ENCODE results near the gene BNC2. TPM values are rescaled to one million over a fixed set of nuclear protein-coding genes. Genes with fewer than 3 reads are reported as not detected.

BNC2 gene
- total RNA-seq, 1 donor from 2014 or later = 2.4 TPM

GRCh38 chr9:16715404-16715803 is 155.1 kb downstream of the BNC2 start:
- Histone ChIP-seq H3K9me3 (ENCODE audit: low read depth) (no peaks in the 10 kb centered on the region), H3F3A (ENCODE audit: low read depth) (peaks cover 8% of the 10 kb centered on the region), H3K4me2 (no peak overlapping the region), H3K27me3 (no peaks in the 10 kb centered on the region), H3K4me1 (peaks cover 29% of the 10 kb centered on the region), H3K27ac (no peak overlapping the region), H3K4me3 (no peak overlapping the region), H3K36me3 (no peaks in the 10 kb centered on the region), H2AFZ (replicated peaks) (no peak overlapping the region), H4K20me1 (ENCODE audit: low read depth) (no peaks in the 10 kb centered on the region), H3K79me2 (ENCODE audit: low read depth) (no peaks in the 10 kb centered on the region), H3K9ac (no peak overlapping the region)
- DNase-seq (ENCODE audit: low spot score) = no peak
- Mint-ChIP-seq H3K27me3 (ENCODE audit: insufficient read depth, low read depth) (peaks cover 6% of the 10 kb centered on the region), H3K9me3 (no peaks in the 10 kb centered on the region), H3K36me3 (no peaks in the 10 kb centered on the region), H3K27ac (no peak overlapping the region), H3K4me3 (no peak overlapping the region), H3K4me1 (peaks cover 29% of the 10 kb centered on the region)
- TF ChIP-seq, protein P1, sequence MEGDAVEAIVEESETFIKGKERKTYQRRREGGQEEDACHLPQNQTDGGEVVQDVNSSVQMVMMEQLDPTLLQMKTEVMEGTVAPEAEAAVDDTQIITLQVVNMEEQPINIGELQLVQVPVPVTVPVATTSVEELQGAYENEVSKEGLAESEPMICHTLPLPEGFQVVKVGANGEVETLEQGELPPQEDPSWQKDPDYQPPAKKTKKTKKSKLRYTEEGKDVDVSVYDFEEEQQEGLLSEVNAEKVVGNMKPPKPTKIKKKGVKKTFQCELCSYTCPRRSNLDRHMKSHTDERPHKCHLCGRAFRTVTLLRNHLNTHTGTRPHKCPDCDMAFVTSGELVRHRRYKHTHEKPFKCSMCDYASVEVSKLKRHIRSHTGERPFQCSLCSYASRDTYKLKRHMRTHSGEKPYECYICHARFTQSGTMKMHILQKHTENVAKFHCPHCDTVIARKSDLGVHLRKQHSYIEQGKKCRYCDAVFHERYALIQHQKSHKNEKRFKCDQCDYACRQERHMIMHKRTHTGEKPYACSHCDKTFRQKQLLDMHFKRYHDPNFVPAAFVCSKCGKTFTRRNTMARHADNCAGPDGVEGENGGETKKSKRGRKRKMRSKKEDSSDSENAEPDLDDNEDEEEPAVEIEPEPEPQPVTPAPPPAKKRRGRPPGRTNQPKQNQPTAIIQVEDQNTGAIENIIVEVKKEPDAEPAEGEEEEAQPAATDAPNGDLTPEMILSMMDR (IDR thresholded peaks at IDR 0.05) = no peak
- TF ChIP-seq EZH2 (IDR thresholded peaks at IDR 0.05) (no peak), EZH2phosphoT487 (IDR thresholded peaks at IDR 0.05) (no peak)

GRCh38 chr9:16712787-16713186 is 157.7 kb downstream of the BNC2 start:
- Histone ChIP-seq H3K79me2 (ENCODE audit: low read depth) (no peaks in the 10 kb centered on the region), H3K27me3 (no peaks in the 10 kb centered on the region), H3K36me3 (no peaks in the 10 kb centered on the region), H2AFZ (replicated peaks) (peak overlapping the region; percentile 73), H3K4me2 (peak overlapping the region; percentile 19), H3K4me1 (peaks cover 55% of the 10 kb centered on the region), H3F3A (ENCODE audit: low read depth) (peaks cover 34% of the 10 kb centered on the region), H3K9ac (no peak overlapping the region), H3K27ac (no peak overlapping the region), H3K4me3 (no peak overlapping the region), H3K9me3 (ENCODE audit: low read depth) (no peaks in the 10 kb centered on the region), H4K20me1 (ENCODE audit: low read depth) (no peaks in the 10 kb centered on the region)
- no peak for TF ChIP-seq EZH2phosphoT487 (IDR thresholded peaks at IDR 0.05)
- no peak for TF ChIP-seq EZH2 (IDR thresholded peaks at IDR 0.05)
- TF ChIP-seq, protein P1 (IDR thresholded peaks at IDR 0.05) = no peak
- Mint-ChIP-seq H3K27me3 (ENCODE audit: insufficient read depth, low read depth) (peaks cover 2% of the 10 kb centered on the region), H3K4me3 (no peak overlapping the region), H3K27ac (no peak overlapping the region), H3K9me3 (no peaks in the 10 kb centered on the region), H3K36me3 (no peaks in the 10 kb centered on the region), H3K4me1 (peaks cover 49% of the 10 kb centered on the region)
- DNase-seq (ENCODE audit: low spot score) = peak; percentile 34

- no peaks in the 10 kb centered on the region for H3K9me3 ChIP-seq (ENCODE audit: low read depth)
- peak overlapping the region; percentile 57 for H3K4me3 Mint-ChIP-seq
- no peaks in the 10 kb centered on the region for H3K36me3 ChIP-seq
- H3K27ac Mint-ChIP-seq = no peak overlapping the region
- no peaks in the 10 kb centered on the region for H4K20me1 ChIP-seq (ENCODE audit: low read depth)
- H3F3A ChIP-seq (ENCODE audit: low read depth) = peaks cover 38% of the 10 kb centered on the region
- DNase-seq (ENCODE audit: low spot score) = peak; percentile 66
- peaks cover 8% of the 10 kb centered on the region for H3K27me3 Mint-ChIP-seq (ENCODE audit: insufficient read depth, low read depth)
- H3K36me3 Mint-ChIP-seq = no peaks in the 10 kb centered on the region
- no peak overlapping the region for H3K27ac ChIP-seq
- H3K9ac ChIP-seq = no peak overlapping the region
- peak overlapping the region; percentile 22 for H3K4me3 ChIP-seq
- H3K4me1 Mint-ChIP-seq = peaks cover 55% of the 10 kb centered on the region
- H3K79me2 ChIP-seq (ENCODE audit: low read depth) = no peaks in the 10 kb centered on the region
- H3K9me3 Mint-ChIP-seq = no peaks in the 10 kb centered on the region
- H3K4me1 ChIP-seq = peaks cover 56% of the 10 kb centered on the region
- H3K27me3 ChIP-seq = no peaks in the 10 kb centered on the region
- H3K4me2 ChIP-seq = peak overlapping the region; percentile 74
- H2AFZ ChIP-seq (replicated peaks) = peak overlapping the region; percentile 43
- TF ChIP-seq EZH2 (IDR thresholded peaks at IDR 0.05) (no peak), EZH2phosphoT487 (IDR thresholded peaks at IDR 0.05) (no peak)
- TF ChIP-seq, protein P1 (IDR thresholded peaks at IDR 0.05) = no peak
Observed at GRCh38 chr9:16710888-16711287, 159.6 kb downstream of the BNC2 start.
